IMR-90 (cell line): ENCODE data around the gene IQGAP2.
"Not testable (repeated sequence)": the region's sequence is repeated elsewhere in the genome, so short reads cannot be mapped to it uniquely, and the experiment has no call there.

Experiments used
- POLR2A ChIP-seq: IDR thresholded peaks from 2 replicates; pipeline ENCODE4 v1.6.1; 2012; ENCODE audit warnings: mild to moderate bottlenecking, low read depth, low read length
- TF ChIP-seq, protein P1 (sequence below): fragments of 150-350 bp; IDR thresholded peaks from 2 replicates; pipeline ENCODE4 v1.6.1; 2016; ENCODE audit warnings: low read depth, mild to moderate bottlenecking, low read length, moderate library complexity, borderline replicate concordance
- TF ChIP-seq, protein P2 (sequence below): conservative IDR thresholded peaks from 2 replicates; pipeline ENCODE4 v1.5.1; 2012; ENCODE audit warnings: mild to moderate bottlenecking, low read depth, low read length, improper control_type of control experiment

DNA sequence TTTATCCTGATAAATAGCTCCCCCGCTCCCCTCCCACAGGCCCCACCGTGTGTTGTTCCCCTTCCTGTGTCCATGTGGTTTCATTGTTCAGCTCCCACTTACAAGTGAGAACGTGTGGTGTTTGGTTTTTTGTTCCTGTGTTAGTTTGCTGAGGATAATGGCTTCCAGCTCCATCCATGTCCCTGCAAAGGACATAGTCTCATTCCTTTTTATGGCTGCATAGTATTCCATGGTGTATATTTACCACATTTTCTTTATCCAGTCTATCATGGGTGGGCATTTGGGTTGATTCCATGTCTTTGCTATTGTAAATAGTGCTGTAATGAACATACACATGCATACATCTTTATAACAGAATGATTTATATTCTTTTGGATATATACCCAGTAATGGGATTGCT, 34.4 kb downstream of the IQGAP2 start:
- TF ChIP-seq, protein P1, sequence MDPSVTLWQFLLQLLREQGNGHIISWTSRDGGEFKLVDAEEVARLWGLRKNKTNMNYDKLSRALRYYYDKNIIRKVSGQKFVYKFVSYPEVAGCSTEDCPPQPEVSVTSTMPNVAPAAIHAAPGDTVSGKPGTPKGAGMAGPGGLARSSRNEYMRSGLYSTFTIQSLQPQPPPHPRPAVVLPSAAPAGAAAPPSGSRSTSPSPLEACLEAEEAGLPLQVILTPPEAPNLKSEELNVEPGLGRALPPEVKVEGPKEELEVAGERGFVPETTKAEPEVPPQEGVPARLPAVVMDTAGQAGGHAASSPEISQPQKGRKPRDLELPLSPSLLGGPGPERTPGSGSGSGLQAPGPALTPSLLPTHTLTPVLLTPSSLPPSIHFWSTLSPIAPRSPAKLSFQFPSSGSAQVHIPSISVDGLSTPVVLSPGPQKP: not testable (repeated sequence)
- TF ChIP-seq, protein P2, sequence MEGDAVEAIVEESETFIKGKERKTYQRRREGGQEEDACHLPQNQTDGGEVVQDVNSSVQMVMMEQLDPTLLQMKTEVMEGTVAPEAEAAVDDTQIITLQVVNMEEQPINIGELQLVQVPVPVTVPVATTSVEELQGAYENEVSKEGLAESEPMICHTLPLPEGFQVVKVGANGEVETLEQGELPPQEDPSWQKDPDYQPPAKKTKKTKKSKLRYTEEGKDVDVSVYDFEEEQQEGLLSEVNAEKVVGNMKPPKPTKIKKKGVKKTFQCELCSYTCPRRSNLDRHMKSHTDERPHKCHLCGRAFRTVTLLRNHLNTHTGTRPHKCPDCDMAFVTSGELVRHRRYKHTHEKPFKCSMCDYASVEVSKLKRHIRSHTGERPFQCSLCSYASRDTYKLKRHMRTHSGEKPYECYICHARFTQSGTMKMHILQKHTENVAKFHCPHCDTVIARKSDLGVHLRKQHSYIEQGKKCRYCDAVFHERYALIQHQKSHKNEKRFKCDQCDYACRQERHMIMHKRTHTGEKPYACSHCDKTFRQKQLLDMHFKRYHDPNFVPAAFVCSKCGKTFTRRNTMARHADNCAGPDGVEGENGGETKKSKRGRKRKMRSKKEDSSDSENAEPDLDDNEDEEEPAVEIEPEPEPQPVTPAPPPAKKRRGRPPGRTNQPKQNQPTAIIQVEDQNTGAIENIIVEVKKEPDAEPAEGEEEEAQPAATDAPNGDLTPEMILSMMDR: not testable (repeated sequence)
- TF ChIP-seq POLR2A: not testable (repeated sequence)
